Right lobe of liver (tissue), 4 donors: ENCODE measurements around the gene MFAP2.

Experiments used
- CTCF ChIP-seq, 4 donors: fragments of 200-600 bp in 3 of 4; fragments of 450-650 bp in 1 of 4; IDR thresholded peaks; one replicate each; pipeline versions ENCODE4 v1.5.1 to v1.8.0; 2016 to 2022; ENCODE audit warnings: antibody characterized with exemption in 4 of 4, mild to moderate bottlenecking in 2 of 4
- POLR2A ChIP-seq: fragments of 450-650 bp; IDR thresholded peaks from one replicate; pipeline ENCODE4 v1.6.1; 2017; ENCODE audit warnings: antibody characterized with exemption, mild to moderate bottlenecking
- donor health status: DM: no; HTN: no; CAD: no.
- donor health status: DM: no; HTN: no; CAD: no.
- donor health status: DM: no; HTN: yes; CAD: no.

GRCh38 chr1:16980473-16981268, at the start of gene MFAP2:
- TF ChIP-seq CTCF (IDR thresholded peaks at IDR 0.05): no peak
- no peak for TF ChIP-seq POLR2A
